GM19467 (cell line): Measurements from ENCODE around the gene NAP1L4.
A peak's percentile ranks its signal among the peaks of the same experiment; 100 is the strongest.
"Not testable (repeated sequence)": the region's sequence is repeated elsewhere in the genome, so short reads cannot be mapped to it uniquely, and the experiment has no call there.

Source experiments
- ATAC-seq: cut with Tn5 transposase; IDR thresholded peaks from one replicate; pipeline ENCODE4 v1.9.1; 2021; ENCODE audit warnings: mild to moderate bottlenecking, moderate library complexity; ENCODE audit not compliant: unreplicated experiment

NAP1L4 gene

GRCh38 chr11:2911088-2911784 lies 80.9 kb downstream of the NAP1L4 start:
- ATAC-seq, result no peak

GRCh38 chr11:2910401-2910955 lies 81.7 kb downstream of the NAP1L4 start:
- no peak for ATAC-seq

- ATAC-seq, result no peak
These were observed 82.8 kb downstream of the NAP1L4 start for GRCh38 chr11:2909133-2909902.

GRCh38 chr11:2908130-2908529 lies 84.0 kb downstream of the NAP1L4 start:
- ATAC-seq, result no peak

- ATAC-seq, result not testable (repeated sequence)
These were observed 86.8 kb downstream of the NAP1L4 start for GRCh38 chr11:2905299-2905698.

- ATAC-seq, result no peak
These were observed 87.7 kb downstream of the NAP1L4 start for GRCh38 chr11:2904153-2905052.

- ATAC-seq, result no peak
These were observed 88.5 kb downstream of the NAP1L4 start for GRCh38 chr11:2903672-2904011.

- no peak for ATAC-seq
These were observed 89.1 kb downstream of the NAP1L4 start for GRCh38 chr11:2902784-2903671.

GRCh38 chr11:2901854-2902783 lies 90.0 kb downstream of the NAP1L4 start:
- ATAC-seq, result peak; percentile 95

- ATAC-seq, result no peak
These were observed 90.8 kb downstream of the NAP1L4 start for GRCh38 chr11:2901196-2901796.

GRCh38 chr11:2899080-2899783 lies 92.9 kb downstream of the NAP1L4 start:
- no peak for ATAC-seq

GRCh38 chr11:2898366-2899079 lies 93.6 kb downstream of the NAP1L4 start:
- no peak for ATAC-seq

- no peak for ATAC-seq
These were observed 95.1 kb downstream of the NAP1L4 start for GRCh38 chr11:2897048-2897447.

GRCh38 chr11:2896047-2896446 lies 96.1 kb downstream of the NAP1L4 start:
- no peak for ATAC-seq
